SHP77 treated with DMSO at 0.1 percent for 48 hours (cell line): ENCODE measurements around the gene XRRA1.
"Not testable (repeated sequence)": the region's sequence is repeated elsewhere in the genome, so short reads cannot be mapped to it uniquely, and the experiment has no call there.

Experiments
- DNase-seq: peaks from one replicate; lab custom pipeline; 2025; lab: John Stamatoyannopoulos, UW

The XRRA1 gene

GRCh38 chr11:74948898-74949752 is at the start of gene XRRA1, which contains the start of gene SPCS2:
Gene XRRA1 (minus strand): TSS chr11:74949091. CDS start chr11:74940878, 8,213 bp downstream.
Gene SPCS2 (plus strand): TSS chr11:74949266. CDS start chr11:74949286, 20 bp downstream.
- peak; percentile 99 for DNase-seq

- DNase-seq: no peak
These were observed 44.0 kb upstream of the XRRA1 start for GRCh38 chr11:74992852-74993251.

GRCh38 chr11:74990941-74991340 is 42.0 kb upstream of the XRRA1 start:
- DNase-seq: no peak

GRCh38 chr11:74990150-74990549 is 41.3 kb upstream of the XRRA1 start:
- not testable (repeated sequence) for DNase-seq

GRCh38 chr11:74989260-74989638 is 40.4 kb upstream of the XRRA1 start:
- DNase-seq: no peak

- DNase-seq: peak; percentile 87
These were observed 39.8 kb upstream of the XRRA1 start, which contains the start of gene NEU3 for GRCh38 chr11:74988541-74989259. Gene NEU3 (plus strand): TSS chr11:74988933. CDS start chr11:74989061, 128 bp downstream.

GRCh38 chr11:74984730-74985129 is 35.8 kb upstream of the XRRA1 start:
- no peak for DNase-seq

GRCh38 chr11:74984070-74984469 is 35.2 kb upstream of the XRRA1 start:
- DNase-seq: no peak

- no peak for DNase-seq
These were observed 33.0 kb upstream of the XRRA1 start for GRCh38 chr11:74981888-74982287.

GRCh38 chr11:74980634-74981033 is 31.7 kb upstream of the XRRA1 start:
- no peak for DNase-seq

GRCh38 chr11:74978041-74978440 is 29.1 kb upstream of the XRRA1 start:
- no peak for DNase-seq

GRCh38 chr11:74971424-74971823 is 22.5 kb upstream of the XRRA1 start:
- DNase-seq: no peak

GRCh38 chr11:74970852-74971395 is 22.0 kb upstream of the XRRA1 start:
- DNase-seq: no peak

GRCh38 chr11:74966651-74967050 is 17.8 kb upstream of the XRRA1 start:
- DNase-seq: no peak

- not testable (repeated sequence) for DNase-seq
These were observed 11.2 kb upstream of the XRRA1 start for GRCh38 chr11:74960128-74960527.

- DNase-seq: no peak
These were observed 9.2 kb upstream of the XRRA1 start for GRCh38 chr11:74957937-74958629.

- no peak for DNase-seq
These were observed 7.6 kb upstream of the XRRA1 start for GRCh38 chr11:74956397-74957015.

GRCh38 chr11:74954199-74954598 is 5.3 kb upstream of the XRRA1 start:
- DNase-seq: no peak

- no peak for DNase-seq
These were observed 4.6 kb upstream of the XRRA1 start for GRCh38 chr11:74953451-74953850.

GRCh38 chr11:74952752-74953151 is 3.9 kb upstream of the XRRA1 start:
- DNase-seq: no peak

GRCh38 chr11:74951226-74951625 is 2.3 kb upstream of the XRRA1 start:
- DNase-seq: no peak
